Endodermal cell (in vitro differentiated cells): ENCODE data around the gene EME2. TPM values are rescaled to one million over a fixed set of nuclear protein-coding genes. Genes with fewer than 3 reads are reported as not detected.
"Not testable (repeated sequence)": the region's sequence is repeated elsewhere in the genome, so short reads cannot be mapped to it uniquely, and the experiment has no call there.

ENCODE experiments used
- DNase-seq: peaks from one replicate; pipeline ENCODE4 v3.0.0-alpha.2; 2017
- H3K27ac ChIP-seq: 2 replicates; pipeline ENCODE4 v1.5.1; 2013; ENCODE audit warnings: mild to moderate bottlenecking, low read depth, low read length, moderate library complexity
- H3K27me3 ChIP-seq: 2 replicates; pipeline ENCODE4 v1.6.1; 2013; ENCODE audit warnings: mild to moderate bottlenecking, low read length, moderate library complexity; ENCODE audit not compliant: insufficient read depth, control insufficient read depth, poor library complexity, severe bottlenecking
- H3K36me3 ChIP-seq: 2 replicates; pipeline ENCODE4 v1.7.0; 2013; ENCODE audit warnings: mild to moderate bottlenecking, low read length, moderate library complexity; ENCODE audit not compliant: control insufficient read depth, insufficient read depth
- H3K4me1 ChIP-seq: one replicate; pipeline ENCODE4 v1.7.0; 2013; ENCODE audit warnings: low read length; ENCODE audit not compliant: control insufficient read depth, insufficient read depth
- H3K4me3 ChIP-seq: 2 replicates; pipeline ENCODE4 v1.5.1; 2013; ENCODE audit warnings: mild to moderate bottlenecking, low read length, moderate library complexity
- H3K9ac ChIP-seq: 2 replicates; pipeline ENCODE4 v1.6.1; 2013; ENCODE audit warnings: mild to moderate bottlenecking, low read length, moderate library complexity; ENCODE audit not compliant: poor library complexity, severe bottlenecking; ENCODE audit errors: extremely low read depth
- H3K9me3 ChIP-seq: 2 replicates; pipeline ENCODE4 v1.6.1; 2013; ENCODE audit warnings: mild to moderate bottlenecking, low read length, moderate library complexity; ENCODE audit not compliant: control insufficient read depth
- H3K27ac Mint-ChIP-seq: 2 replicates; pipeline ENCODE4 v1.8.0; 2020; ENCODE audit warnings: mixed read lengths
- H3K27me3 Mint-ChIP-seq: 2 replicates; pipeline ENCODE4 v1.8.0; 2021; ENCODE audit warnings: mild to moderate bottlenecking, mixed read lengths; ENCODE audit not compliant: insufficient read depth
- H3K36me3 Mint-ChIP-seq: 2 replicates; pipeline ENCODE4 v1.8.0; 2020; ENCODE audit warnings: low read depth, mixed read lengths
- H3K4me1 Mint-ChIP-seq: 2 replicates; pipeline ENCODE4 v1.8.0; 2020; ENCODE audit warnings: mixed read lengths
- H3K4me3 Mint-ChIP-seq: 2 replicates; pipeline ENCODE4 v1.8.0; 2020; ENCODE audit warnings: mild to moderate bottlenecking, moderate library complexity, mixed read lengths
- H3K9me3 Mint-ChIP-seq: 2 replicates; pipeline ENCODE4 v1.8.0; 2020; ENCODE audit warnings: mild to moderate bottlenecking, mixed read lengths
- CTCF ChIP-seq: fragments of 200-600 bp; sonication (generic); conservative IDR thresholded peaks from 2 replicates; pipeline ENCODE4 v1.5.0; 2021; ENCODE audit warnings: antibody characterized with exemption, mild to moderate bottlenecking
- WGBS, 2 experiments: methylation state at CpG; one replicate each; pipeline versions ENCODE4 v1.1.5 to v1.1.7; 2013; ENCODE audit warnings: missing lambda C conversion rate in 2 of 2, mixed read lengths in 1 of 2; ENCODE audit not compliant: insufficient coverage in 1 of 2, insufficient read length in 1 of 2; 5-methylcytosine and 5-hydroxymethylcytosine counted together
- total RNA-seq, 2 donors: library from RNA; stranded (reverse); fragmentation: NEBNext Ultra II Directional in 1 of 2; extraction: Animal tissue kit (Norgen Biotek cat#: 25700) in 1 of 2; gene quantifications; 2 replicates in 1 of 2; 3 replicates in 1 of 2; pipeline ENCODE4 v1.2.1, GENCODE V29; 2021

EME2 gene
- total RNA-seq, 2 donors from 2014 or later, result 34.3 to 64.3 TPM

- DNase-seq, result no peak
- H3K9me3 ChIP-seq, result peaks cover 24% of the 10 kb centered on the region
- 93 to 94% methylated on average over 8 to 14 of the region's 14 CpGs for WGBS, 2 experiments
- peaks cover 15% of the 10 kb centered on the region for H3K36me3 ChIP-seq
- Mint-ChIP-seq H3K36me3 (peaks cover 34% of the 10 kb centered on the region), H3K9me3 (no peaks in the 10 kb centered on the region), H3K4me1 (no peaks in the 10 kb centered on the region), H3K27ac (no peak overlapping the region), H3K27me3 (no peaks in the 10 kb centered on the region), H3K4me3 (no peak overlapping the region)
- no peak overlapping the region for H3K9ac ChIP-seq
- TF ChIP-seq CTCF, result no peak
- H3K4me3 ChIP-seq, result no peak overlapping the region
- no peaks in the 10 kb centered on the region for H3K4me1 ChIP-seq
- H3K27me3 ChIP-seq, result no peaks in the 10 kb centered on the region
- H3K27ac ChIP-seq, result no peak overlapping the region
Observed at GRCh38 chr16:1732071-1732470, 40.5 kb upstream of the EME2 start.

GRCh38 chr16:1732551-1732987 lies 40.0 kb upstream of the EME2 start:
- peaks cover 29% of the 10 kb centered on the region for H3K36me3 Mint-ChIP-seq
- H3K9me3 ChIP-seq, result peaks cover 27% of the 10 kb centered on the region
- not testable (repeated sequence) for H3K27me3 Mint-ChIP-seq, H3K4me1 Mint-ChIP-seq, H3K4me3 ChIP-seq, H3K27ac ChIP-seq, H3K9me3 Mint-ChIP-seq, H3K9ac ChIP-seq, H3K27me3 ChIP-seq, DNase-seq, H3K4me1 ChIP-seq, H3K4me3 Mint-ChIP-seq, H3K27ac Mint-ChIP-seq
- 94 to 98% methylated on average over 15 to 21 of the region's 21 CpGs for WGBS, 2 experiments
- H3K36me3 ChIP-seq, result peaks cover 11% of the 10 kb centered on the region

- no peaks in the 10 kb centered on the region for H3K4me1 Mint-ChIP-seq
- Histone ChIP-seq H3K27ac (no peak overlapping the region), H3K9me3 (peaks cover 42% of the 10 kb centered on the region), H3K36me3 (peaks cover 11% of the 10 kb centered on the region), H3K9ac (no peak overlapping the region), H3K4me1 (no peaks in the 10 kb centered on the region), H3K27me3 (no peaks in the 10 kb centered on the region), H3K4me3 (no peak overlapping the region)
- 96% methylated on average over 14 to 22 of the region's 22 CpGs for WGBS, 2 experiments
- no peak overlapping the region for H3K27ac Mint-ChIP-seq
- no peak for DNase-seq
- no peaks in the 10 kb centered on the region for H3K27me3 Mint-ChIP-seq
- peaks cover 18% of the 10 kb centered on the region for H3K36me3 Mint-ChIP-seq
- no peak for TF ChIP-seq CTCF
- H3K4me3 Mint-ChIP-seq, result no peak overlapping the region
- no peaks in the 10 kb centered on the region for H3K9me3 Mint-ChIP-seq
Observed at GRCh38 chr16:1734123-1734522, 38.5 kb upstream of the EME2 start.

GRCh38 chr16:1734816-1735215 lies 37.8 kb upstream of the EME2 start:
- Mint-ChIP-seq H3K9me3 (no peaks in the 10 kb centered on the region), H3K27ac (no peak overlapping the region), H3K36me3 (peaks cover 14% of the 10 kb centered on the region), H3K4me1 (no peaks in the 10 kb centered on the region), H3K27me3 (no peaks in the 10 kb centered on the region), H3K4me3 (no peak overlapping the region)
- Histone ChIP-seq H3K27ac (no peak overlapping the region), H3K27me3 (no peaks in the 10 kb centered on the region), H3K9ac (no peak overlapping the region), H3K9me3 (peaks cover 49% of the 10 kb centered on the region), H3K4me3 (peak overlapping the region; percentile 1), H3K4me1 (no peaks in the 10 kb centered on the region), H3K36me3 (peaks cover 11% of the 10 kb centered on the region)
- DNase-seq, result no peak
- WGBS, 2 experiments, result 96 to 97% methylated on average over 20 to 22 of the region's 22 CpGs
- no peak for TF ChIP-seq CTCF
